GM19025 (cell line): Measurements from ENCODE around the gene NCEH1.
A peak's percentile ranks its signal among the peaks of the same experiment; 100 is the strongest.
"Not testable (repeated sequence)": the region's sequence is repeated elsewhere in the genome, so short reads cannot be mapped to it uniquely, and the experiment has no call there.

Experiments used
- ATAC-seq: cut with Tn5 transposase; IDR thresholded peaks from one replicate; pipeline ENCODE4 v1.9.1; 2021; ENCODE audit warnings: mild to moderate bottlenecking, low read depth, moderate library complexity; ENCODE audit not compliant: unreplicated experiment

Gene NCEH1, protein sequence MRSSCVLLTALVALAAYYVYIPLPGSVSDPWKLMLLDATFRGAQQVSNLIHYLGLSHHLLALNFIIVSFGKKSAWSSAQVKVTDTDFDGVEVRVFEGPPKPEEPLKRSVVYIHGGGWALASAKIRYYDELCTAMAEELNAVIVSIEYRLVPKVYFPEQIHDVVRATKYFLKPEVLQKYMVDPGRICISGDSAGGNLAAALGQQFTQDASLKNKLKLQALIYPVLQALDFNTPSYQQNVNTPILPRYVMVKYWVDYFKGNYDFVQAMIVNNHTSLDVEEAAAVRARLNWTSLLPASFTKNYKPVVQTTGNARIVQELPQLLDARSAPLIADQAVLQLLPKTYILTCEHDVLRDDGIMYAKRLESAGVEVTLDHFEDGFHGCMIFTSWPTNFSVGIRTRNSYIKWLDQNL

DNA sequence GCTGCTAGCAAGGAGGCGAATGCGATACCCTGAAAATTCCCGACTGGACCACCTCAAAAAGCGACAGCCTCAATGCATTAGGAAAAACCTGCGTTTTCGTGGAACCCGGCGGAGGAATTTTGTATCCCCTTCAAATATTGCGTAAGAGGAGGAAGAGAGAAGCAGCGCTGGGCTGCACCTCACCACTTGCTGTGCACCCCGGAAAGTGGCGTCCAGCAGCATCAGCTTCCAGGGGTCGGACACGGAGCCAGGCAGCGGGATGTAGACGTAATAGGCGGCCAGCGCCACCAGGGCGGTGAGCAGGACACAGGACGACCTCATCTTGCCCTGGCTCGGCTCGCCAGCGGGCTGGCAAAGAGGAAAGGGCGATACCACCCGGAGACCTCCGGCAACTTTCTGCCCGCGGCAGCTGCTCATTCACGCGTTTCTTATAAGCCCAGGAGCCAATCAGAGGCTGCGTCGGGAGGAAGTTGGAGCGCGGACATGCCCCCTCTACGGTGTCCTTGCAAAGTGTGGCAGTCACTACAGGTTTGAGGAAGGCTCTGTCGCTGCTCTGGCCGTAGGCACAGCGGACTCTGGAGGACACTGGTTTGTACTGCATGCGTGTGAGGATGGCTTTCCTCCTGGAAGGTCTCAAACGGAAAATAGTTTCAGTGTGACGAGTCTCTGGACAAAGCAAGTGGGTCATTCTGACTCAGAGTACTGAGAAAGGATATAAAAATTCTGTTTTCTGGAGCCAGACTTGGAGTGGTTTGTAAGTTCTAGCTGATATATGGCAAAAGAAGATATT lies at the start of gene NCEH1:
TSS of gene NCEH1 (minus strand) at position 404 of the 790 bp plus-strand sequence. CDS start at position 321, 83 bp downstream.
- ATAC-seq = peak; percentile 99

DNA sequence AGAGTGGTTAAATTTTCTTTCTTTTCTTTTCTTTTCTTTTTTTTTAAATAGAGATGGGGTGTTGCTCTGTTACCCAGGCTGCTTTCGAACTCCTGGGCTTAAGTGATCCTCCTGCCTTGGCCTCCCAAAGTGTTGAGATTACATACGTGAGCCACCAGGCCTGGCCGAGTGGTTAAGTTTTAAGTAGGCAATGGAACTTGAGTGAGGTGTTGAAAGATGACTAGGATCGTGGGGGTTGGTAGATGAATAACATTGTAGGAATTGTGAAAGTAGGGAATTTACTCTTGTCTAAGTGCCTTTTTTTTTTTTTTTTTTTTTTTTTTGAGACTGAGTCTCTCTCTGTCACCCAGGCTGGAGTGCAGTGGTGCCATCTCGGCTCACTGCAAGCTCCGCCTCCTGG lies 49.5 kb upstream of the NCEH1 start:
- ATAC-seq = not testable (repeated sequence)

DNA sequence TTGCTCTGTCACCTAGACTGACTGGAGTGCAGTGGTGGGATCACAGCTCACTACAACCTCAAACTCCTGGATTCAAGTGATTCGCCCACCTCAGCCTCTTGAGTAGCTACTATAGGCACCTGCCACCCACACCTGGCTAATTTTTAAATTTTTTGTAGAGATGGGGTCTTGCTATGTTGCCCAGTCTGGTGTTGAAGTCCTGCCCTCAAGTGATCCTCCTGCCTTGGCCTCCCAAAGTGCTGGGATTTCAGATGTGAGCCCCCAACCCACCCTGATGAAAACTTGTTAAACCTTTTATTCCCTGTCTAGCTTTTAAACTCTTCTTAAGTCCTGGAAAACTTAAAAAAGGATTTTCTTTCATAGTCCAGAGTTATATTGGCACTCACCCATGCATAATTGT lies 42.3 kb upstream of the NCEH1 start:
- no peak for ATAC-seq

DNA sequence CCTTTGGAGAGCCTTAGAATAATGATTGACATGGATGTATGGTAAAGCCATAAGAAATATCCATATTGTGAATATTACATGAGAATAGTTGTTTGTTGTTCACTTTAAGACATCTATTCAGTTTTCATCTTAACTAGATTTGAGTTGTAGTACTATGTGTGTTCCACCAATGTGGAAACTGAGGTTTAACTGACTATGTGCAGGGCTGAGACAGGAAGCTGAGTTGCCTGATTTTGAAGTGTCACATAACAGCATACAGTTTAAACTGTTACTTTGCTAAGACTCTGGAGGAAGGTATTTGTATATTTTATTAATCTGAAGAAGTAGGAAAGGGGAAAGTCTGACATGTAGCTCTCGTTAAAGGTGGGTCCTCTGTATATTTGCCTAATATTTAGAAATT lies 41.8 kb upstream of the NCEH1 start:
- no peak for ATAC-seq

DNA sequence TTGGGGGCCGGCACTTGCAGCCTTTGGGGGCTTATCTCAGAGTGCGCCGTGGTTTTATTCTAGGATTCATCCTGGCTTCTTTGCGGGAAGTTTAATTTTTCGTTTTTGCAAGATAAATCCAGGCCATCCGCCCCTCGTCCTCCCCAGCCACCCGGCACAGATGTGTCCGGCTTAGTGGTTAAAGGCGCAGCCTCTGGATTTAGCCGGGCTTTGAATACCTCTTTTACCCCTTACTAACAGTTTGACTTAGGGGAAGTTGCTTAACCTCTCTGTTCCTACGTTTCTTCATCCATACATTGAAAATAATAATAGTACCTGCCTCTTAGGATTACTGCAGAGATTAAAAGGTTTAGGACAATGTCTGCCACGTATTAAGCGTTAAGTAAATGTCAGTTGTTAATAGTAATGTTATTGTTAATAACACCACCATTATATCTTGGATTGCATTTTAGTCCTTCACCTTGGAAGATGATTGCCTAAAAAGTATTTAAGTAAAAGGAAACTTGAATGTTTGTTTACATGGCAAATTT lies 40.4 kb upstream of the NCEH1 start:
- ATAC-seq = no peak

DNA sequence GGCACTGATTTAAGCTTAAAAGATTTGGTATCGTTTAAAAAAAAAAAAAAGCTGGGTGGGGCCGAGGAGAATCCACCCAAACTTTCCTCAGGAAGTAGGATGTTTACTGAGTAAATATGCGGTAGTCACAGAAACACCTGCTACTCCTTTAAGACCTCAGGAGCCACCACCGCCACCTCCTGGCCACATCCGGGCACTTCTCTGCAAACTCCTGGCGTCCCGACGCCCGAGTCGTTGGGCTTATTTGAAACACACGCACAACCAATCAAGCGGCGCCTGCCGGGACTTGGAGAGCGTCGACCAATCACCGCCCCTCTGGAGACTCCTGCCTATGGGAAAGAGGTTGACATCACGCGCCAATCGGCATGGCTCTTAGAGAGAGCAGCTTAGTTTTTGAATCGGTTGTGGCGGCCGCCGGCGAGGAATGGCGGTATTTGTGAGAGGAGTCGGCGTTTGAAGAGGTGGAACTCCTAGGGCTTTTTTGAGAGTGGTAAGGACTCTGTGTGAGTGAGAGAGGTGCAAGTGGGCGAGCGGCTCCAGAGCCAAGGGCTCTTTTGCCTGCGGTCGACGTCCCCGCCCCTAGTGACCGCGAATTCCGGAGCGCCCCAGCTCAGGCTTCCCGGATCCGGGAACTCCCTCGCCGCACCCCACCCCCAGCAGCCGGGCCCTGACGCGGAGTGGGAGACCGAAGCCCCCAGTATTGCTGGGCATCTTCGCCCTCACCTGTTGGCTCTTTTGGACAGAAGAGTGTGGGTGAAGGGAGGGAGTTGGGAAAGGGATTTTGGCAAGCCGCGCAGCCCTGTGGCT lies 39.7 kb upstream of the NCEH1 start, which contains the start of gene ECT2:
TSS of gene ECT2 (plus strand) at position 359 of the 807 bp plus-strand sequence. CDS start 3,805 bp downstream, outside the sequence.
- ATAC-seq = peak; percentile 99

DNA sequence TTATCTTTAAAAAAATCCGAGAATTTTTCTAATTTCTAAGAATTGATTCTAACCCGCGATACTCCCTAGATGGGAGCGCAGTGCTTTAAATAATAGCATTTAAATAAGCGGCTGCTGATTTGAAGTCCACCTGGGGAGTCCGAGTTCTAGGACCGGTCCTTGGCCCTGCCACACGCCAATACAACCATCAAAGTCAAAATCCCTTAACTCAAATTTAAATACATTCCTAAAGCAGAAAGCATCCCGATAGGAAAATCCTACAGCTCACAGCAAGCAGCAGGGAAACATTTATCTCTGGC lies 39.2 kb upstream of the NCEH1 start:
- no peak for ATAC-seq

DNA sequence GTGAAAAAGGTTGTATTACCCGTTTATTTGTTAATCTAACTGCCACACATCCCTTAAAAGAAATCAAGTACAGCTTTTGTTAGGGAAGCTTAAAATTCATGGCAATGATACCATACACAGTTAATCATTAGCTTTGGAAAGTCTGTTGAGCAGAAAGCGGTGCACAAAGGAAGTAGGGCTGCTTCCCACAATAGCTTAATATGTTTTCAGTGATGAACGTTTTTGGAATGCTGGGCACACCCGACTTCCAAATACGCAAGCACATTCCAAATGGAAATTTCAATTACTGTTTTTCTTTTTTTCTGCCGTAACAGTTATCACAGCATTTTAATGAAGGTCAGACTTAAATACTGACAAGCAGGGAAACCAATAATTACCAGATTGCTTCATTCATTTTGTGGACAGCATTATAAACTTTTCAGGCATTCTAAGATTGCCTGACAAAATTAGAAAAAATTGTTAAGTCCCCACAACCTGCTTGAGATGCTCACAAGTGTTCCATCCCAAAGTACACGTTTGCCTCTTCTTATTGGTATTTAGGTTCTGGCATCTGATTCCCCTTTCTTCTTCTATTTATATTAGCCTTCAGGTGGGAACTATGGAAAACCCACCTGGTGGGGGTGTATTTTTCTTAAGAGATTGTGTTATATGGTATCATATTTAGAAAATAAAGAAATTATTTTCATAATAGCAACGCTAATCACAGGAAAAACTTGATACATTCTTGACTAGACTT lies 38.5 kb upstream of the NCEH1 start:
- no peak for ATAC-seq

DNA sequence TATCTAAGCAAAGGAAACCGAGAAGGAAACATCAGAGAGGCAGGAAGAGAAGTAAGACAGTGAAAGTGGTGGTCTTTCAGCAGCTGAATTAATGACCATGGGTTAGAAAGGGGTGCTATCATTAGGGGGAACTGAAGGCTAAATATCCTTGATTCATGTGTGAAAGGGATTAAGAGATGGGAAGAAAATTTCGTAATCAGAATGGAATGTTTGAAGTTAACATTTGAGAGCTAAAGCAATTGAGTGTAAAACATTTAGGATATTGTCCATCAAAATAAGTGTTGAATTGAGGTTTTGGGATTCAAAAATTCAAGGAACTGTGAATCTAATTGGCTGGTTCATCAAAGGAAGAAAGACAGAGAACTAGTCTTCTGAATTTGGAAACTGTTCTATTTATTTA lies 35.6 kb upstream of the NCEH1 start:
- ATAC-seq = no peak

DNA sequence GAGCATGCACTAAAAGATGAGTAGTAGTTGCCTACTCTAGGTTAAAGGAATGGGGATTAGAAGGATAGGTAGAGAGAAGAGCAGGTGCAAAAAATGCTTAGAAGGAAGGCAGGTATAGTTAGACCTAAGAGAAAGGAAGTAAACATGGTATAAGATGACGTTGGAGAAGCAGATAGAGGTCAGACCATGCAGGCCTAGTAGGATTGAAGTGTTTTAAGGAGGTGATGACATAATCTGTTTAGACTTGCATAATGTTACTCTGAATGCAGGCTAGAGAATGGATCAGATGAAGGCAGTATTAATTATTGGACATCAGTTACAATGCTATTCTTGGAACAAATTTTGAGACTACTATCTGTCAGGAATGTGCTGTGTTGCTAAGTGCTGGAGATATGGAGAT lies 28.6 kb upstream of the NCEH1 start:
- ATAC-seq = no peak

DNA sequence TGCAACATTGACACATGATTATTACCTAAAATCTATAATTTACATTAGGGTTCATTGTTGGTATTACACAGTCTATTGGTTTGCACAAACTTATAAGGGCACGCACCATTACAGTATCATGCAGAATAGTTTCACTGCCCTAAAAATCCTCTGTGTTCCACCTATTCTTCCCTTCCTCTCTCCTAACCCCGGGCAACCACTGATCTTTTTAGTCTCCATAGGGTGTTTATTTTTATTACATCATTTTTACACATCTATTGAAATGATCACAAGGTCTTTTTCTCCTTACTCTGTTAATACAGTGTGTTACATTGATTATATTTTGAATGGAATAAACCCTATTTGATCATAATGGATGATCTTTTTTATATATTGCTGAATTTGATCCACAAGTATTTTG lies 24.1 kb upstream of the NCEH1 start:
- ATAC-seq = no peak

DNA sequence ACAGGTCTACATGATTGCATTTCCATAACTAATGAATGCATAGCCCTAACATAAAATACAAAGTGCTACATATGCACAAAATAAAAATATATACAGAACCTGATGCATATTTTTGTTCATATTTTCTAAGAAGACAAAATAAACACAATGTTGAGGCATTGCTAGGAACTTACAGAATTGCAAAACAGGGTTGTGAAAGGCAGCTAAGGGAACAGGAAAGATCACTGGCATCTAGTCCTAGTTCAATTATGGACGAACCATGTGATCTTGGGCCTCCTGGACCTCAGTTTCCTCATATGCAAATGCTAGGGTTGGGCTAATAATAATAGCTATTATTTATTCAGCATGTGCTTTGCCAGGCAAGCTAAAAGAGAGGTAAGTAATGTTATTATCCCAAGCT lies 15.5 kb upstream of the NCEH1 start:
- no peak for ATAC-seq

DNA sequence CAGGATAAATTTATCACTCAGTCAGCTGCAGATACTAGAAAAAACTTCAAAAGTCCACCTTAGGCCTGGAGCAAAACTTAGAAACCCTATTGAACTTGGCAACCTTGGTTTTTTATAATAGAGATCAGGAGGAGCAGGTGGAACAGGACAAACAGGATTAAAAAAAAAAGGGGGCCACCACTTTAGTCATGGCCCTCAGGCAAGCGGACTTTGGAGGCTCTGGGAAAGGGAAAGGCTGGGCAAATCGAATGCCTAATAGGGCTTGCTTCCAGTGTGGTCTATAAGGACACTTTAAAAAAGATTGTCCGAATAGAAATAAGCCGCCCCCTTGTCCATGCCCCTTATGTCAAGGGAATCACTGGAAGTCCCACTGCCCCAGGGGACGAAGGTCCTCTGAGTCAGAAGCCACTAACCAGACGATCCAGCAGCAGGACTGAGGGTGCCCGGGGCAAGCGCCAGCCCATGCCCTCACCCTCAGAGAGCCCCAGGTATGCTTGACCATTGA lies 11.7 kb upstream of the NCEH1 start:
- not testable (repeated sequence) for ATAC-seq

DNA sequence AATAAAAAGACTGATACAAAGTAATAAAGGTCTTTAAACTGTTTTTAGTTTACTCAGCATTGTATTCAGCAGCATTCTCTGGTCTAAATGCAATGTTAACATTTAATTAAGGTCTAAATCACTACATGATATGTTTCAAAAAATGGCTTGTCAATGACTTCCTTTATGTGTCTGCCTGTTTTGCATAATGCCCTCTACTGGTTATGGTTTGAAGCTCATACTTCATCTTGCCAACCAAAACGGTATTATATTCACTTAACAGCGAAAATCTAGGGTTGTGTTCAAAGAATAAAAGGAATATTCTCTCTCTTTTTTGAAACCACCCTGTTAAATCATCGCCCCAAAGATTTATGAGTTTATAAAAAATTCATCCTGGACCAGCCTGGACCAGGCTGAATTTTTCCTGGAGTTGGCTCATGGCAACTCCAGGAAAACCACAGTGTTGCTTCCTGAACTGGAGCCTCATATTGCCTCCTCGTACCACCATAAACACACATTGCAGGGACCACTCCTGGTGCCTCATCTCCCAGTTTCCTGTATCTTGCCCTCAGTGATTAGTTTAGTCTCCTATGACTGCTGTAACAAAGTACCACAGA lies 6.7 kb upstream of the NCEH1 start:
- ATAC-seq = no peak

DNA sequence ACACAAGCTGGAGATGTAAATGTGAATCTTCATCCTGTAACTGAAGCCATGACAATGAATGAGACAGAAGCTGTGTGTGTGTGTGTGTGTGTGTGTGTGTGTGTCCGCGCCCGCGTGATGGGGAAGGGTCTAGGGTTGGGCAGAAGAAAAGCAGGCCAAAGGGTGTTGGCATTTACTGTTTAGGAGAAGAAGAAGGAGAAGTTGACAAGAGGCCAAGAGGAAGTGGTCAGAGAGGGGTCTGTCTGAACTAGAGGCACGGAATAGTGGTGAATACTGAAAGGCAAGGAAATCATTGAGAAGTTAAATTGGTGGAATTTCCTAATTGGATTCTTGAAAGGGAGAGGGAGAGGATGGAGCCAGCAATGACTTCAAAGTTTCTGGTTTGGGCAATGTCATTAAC lies 5.6 kb upstream of the NCEH1 start:
- no peak for ATAC-seq

DNA sequence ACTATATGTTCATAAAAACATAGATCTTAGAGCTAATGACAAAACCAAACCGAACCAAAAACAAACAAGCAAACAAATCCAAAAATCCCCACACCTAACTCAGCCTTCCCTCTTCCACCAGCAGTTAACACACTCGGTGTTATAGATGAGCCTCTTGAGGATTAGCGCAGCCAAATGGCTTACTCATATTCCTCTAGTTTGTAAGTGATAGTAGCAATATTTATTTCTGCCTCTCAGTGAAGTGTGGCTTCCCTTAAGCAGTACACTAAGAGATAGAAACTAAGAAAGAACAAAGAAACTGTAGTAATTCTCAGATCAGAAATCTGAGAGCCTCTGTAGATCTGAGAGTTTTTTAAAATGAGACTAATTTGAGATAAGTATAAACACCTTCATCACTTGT lies 2.4 kb upstream of the NCEH1 start:
- no peak for ATAC-seq

DNA sequence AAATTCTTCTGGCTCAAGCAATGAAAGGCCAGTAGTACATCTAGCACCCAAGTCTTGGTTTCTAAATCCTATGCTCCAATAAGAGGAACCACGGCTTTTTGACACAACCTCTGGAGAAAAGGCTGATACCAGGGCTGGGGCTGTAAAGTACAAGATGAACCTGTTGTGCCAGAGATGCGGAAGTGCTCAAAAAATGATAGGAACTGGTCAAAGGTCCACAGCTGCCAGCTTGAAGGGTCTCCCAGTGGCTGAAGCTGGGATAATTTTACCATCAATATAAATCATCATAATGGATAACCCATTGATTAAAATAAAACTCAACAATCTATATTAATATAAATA lies 558 bp upstream of the NCEH1 start:
- ATAC-seq = no peak

DNA sequence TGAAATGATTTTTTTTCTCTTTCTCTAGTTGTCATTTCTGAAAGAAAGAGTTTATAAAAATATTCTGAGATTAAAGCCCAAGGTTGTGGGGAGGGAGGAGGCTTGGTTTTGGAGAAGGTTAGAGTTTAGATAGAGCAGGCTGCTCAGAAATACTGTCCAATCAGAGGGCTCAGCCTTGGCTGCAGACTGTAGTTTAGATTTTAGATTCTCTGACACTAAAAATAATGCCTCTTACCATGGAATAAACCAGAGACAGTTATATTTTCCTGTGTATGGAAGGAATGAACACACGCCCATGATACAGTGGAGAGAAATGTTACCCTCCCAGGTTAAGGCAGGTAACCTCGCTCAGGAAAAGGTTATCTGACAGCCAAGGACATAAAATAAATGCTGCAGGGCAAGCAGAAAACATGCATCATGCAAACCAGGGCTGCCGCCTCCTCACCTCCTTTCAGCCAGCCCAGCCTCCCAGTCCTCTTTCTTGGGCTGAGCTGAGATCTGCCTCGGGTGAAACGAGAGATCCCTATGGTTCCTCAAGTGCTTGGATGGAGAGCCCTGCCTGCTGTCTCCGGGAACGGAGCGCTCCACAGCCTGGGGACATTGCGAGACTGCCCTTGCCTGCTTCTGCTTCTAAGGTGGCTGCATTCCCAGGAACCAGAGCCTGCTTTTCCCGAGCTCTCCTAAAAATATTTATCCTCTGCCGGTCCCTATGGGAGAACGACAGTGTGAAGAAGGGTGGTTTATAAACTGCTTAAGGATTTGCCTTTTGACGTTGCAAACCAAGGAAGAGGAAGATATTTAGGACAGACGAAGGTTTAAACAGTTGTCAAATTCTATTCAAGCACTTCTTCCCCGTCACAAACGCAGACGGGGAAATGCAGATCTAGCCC lies 848 bp downstream of the NCEH1 start:
- ATAC-seq = no peak
